ENCODE results near the gene POU2AF1.

Gene POU2AF1

DNA sequence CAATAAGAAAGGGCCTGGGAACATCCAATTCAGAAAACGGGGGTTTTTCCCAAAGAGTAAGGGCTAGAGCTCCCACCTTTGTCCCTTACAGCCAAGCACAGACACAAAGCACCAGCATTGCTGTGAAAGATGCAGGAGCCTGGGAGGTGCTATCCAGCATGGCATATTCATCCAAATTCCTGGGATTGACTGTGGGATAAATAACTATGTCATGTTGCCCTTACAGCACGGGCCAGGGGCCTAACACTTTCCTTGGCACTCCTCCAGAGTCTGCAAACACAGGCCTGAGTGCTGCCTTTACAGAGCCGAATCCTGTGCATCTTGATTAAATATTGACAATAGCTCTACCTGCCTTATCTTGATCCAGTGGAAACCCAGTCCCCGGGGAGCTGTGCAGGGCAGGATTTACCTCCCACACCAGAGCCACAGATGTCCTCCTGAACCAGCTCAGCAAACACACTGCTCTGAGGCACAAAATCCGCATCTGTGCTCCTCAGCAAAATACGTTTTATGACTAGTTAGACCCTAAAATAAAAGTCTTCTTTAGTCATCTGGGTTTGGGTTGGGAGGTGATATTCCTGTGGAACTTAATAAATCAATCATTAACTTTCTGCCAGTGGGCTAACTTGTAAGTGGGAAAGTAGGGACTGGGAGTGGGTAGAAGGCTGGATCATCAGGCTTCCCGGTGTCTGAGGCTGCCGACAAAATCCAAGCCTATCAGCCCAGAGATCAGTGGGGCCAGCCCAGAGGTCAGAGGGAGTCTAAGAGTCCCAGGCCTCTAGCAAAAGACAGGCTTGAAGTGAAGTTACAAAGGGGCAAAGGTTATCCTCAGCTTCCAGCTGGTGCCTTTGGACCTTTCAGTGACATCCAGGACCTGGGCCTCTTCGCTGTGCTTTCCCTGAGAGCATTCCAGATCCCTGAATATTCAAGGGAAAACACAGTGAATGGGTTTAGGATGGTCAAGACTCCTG, 44.3 kb downstream of the POU2AF1 start:
- TF ChIP-seq CTCF (IDR thresholded peaks at IDR 0.05; ENCODE audit: low read depth, low read length, missing control alignments): no peak
- H3K4me3 ChIP-seq (ENCODE audit: low read depth, low read length): no peak overlapping the region
- DNase-seq (ENCODE audit: low read depth): no peak
- in situ Hi-C loops (cut with HindIII; ENCODE audit: low sequenced_read_pairs): no loop called here

- DNase-seq (ENCODE audit: low read depth): no peak
- no peak overlapping the region for H3K4me3 ChIP-seq (ENCODE audit: low read depth, low read length)
- TF ChIP-seq CTCF (IDR thresholded peaks at IDR 0.05; ENCODE audit: low read depth, low read length, missing control alignments): no peak
- in situ Hi-C loops (cut with HindIII; ENCODE audit: low sequenced_read_pairs): no loop called here
Measured at GRCh38 chr11:111331711-111332479, 47.2 kb downstream of the POU2AF1 start.

DNA sequence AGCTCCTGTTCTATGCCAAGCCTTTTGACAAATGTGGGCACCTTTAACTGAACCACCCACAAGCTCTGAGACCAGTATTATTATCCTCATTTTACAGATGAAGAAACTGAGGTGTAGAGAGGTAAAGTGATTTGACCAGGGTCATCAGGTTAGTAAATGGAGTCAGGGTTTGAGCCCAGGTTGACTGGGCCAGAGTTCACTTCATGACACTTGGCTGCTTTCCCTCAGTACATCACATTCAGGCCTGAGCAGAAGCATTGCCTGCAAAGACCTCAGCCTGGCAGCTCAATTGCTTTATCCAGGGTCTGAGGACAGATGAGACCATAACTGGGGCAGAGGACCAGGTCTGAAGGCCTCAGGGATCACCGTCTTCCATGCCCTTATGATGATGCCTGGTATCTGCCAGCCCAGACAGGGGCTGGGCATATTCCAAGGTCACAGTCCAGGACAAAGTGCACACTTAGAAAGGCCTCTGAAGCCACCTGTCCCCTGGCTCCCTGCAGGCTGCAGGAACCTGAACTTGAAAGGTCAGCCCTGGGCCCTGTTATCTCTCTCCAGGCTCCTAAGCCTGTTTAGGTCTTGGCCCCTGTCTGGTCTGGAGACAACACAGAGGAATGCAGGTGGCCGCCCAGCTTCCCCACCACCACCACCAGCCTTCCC, 48.7 kb downstream of the POU2AF1 start:
- no peak overlapping the region for H3K4me3 ChIP-seq (ENCODE audit: low read depth, low read length)
- TF ChIP-seq CTCF (IDR thresholded peaks at IDR 0.05; ENCODE audit: low read depth, low read length, missing control alignments): no peak
- in situ Hi-C loops (cut with HindIII; ENCODE audit: low sequenced_read_pairs): no loop called here
- no peak for DNase-seq (ENCODE audit: low read depth)

DNA sequence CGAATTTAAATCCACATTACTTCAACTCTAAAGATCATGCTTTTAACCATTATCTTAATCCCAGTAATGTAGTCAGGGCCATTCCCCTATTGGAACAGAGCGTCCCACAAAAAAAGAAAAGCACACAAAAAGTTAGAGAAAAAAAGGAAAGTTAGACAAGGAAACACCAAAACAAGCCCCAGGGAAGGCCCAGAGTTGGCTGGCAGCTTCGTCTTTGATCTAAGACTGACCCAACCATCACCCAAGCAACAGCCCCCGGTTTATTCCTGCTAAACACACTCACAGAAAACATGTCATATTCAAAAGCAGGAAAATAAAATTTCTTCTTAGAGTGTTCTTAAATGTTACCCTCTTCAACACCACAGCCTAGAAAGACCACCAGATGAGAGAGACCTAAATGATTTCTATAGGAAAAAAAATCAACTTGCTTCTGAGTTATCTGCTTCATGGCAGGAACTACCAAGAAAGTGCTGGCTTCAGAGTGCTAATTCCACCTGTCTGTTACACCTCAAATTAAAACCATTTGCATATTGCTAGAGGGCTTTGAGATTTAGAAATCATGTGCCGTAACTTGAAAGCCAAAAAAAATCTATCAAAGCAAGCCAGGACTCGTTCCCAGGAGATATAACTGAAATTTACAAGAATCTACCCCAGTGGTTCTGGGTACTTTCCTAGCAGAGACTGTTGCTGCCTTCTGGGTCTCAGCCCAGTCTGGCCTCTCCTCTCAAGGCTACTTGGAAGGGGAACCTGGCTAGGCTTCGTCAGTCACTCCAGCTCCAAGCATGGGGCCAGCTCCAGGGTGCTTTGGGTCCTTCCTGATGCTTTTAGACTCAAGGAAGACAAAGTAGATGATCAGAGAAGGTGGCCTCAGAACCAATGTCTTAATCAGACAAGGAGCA, 49.5 kb downstream of the POU2AF1 start:
- no peak overlapping the region for H3K4me3 ChIP-seq (ENCODE audit: low read depth, low read length)
- TF ChIP-seq CTCF (IDR thresholded peaks at IDR 0.05; ENCODE audit: low read depth, low read length, missing control alignments): no peak
- in situ Hi-C loops (cut with HindIII; ENCODE audit: low sequenced_read_pairs): no loop called here
- DNase-seq (ENCODE audit: low read depth): no peak

- TF ChIP-seq CTCF (IDR thresholded peaks at IDR 0.05; ENCODE audit: low read depth, low read length, missing control alignments): no peak
- in situ Hi-C loops (cut with HindIII; ENCODE audit: low sequenced_read_pairs): no loop called here
- DNase-seq (ENCODE audit: low read depth): no peak
Measured at GRCh38 chr11:111327908-111328624, 51.0 kb downstream of the POU2AF1 start.

More at GRCh38 chr11:111327908-111328624, 51.0 kb downstream of the POU2AF1 start:
- H3K4me3 ChIP-seq (ENCODE audit: low read depth, low read length): no peak overlapping the region

Measured in astrocyte of the cerebellum (primary cell).